Activated T-helper 1 cell treated with anti-CD3 and anti-CD28 coated beads, Interleukin-12 subunit alpha, Interleukin-12 subunit beta, Interleukin-2, Interleukin-4 antibody, amounts not matched to agents 30 ng/mL and 10 ng/mL and 1 ng/mL, durations not matched to agents 14 hours and 24 hours and 36 hours (primary cell): ENCODE results near the gene PCK1. TPM values are rescaled to one million over a fixed set of nuclear protein-coding genes. Genes with fewer than 3 reads are reported as not detected.
"Not testable (repeated sequence)": the region's sequence is repeated elsewhere in the genome, so short reads cannot be mapped to it uniquely, and the experiment has no call there.

Experiments used
- DNase-seq: peaks from one replicate; pipeline ENCODE4 v3.0.0; 2021; ENCODE audit warnings: low spot score
- H3K27ac Mint-ChIP-seq: one replicate; pipeline ENCODE4 v1.8.0; 2021; ENCODE audit warnings: mild to moderate bottlenecking, mixed read lengths
- H3K27me3 Mint-ChIP-seq: one replicate; pipeline ENCODE4 v1.8.0; 2022; ENCODE audit warnings: mild to moderate bottlenecking, moderate library complexity, mixed read lengths; ENCODE audit not compliant: insufficient read depth
- H3K36me3 Mint-ChIP-seq: one replicate; pipeline ENCODE4 v1.8.0; 2021; ENCODE audit warnings: low read depth, mixed read lengths
- H3K4me1 Mint-ChIP-seq: one replicate; pipeline ENCODE4 v1.8.0; 2021; ENCODE audit warnings: low read depth, mixed read lengths
- H3K4me3 Mint-ChIP-seq: one replicate; pipeline ENCODE4 v1.8.0; 2021; ENCODE audit warnings: mild to moderate bottlenecking, moderate library complexity, mixed read lengths
- H3K9me3 Mint-ChIP-seq: one replicate; pipeline ENCODE4 v1.8.0; 2021; ENCODE audit warnings: mixed read lengths
- intact Hi-C: fragments of 100-400 bp; cut with micrococcal nuclease; formaldehyde crosslinking; loops from one replicate; pipeline ENCODE4 v1.15.1; 2024
- total RNA-seq: library from RNA; stranded (reverse); gene quantifications from 2 replicates; pipeline ENCODE4 v1.2.3, GENCODE V29; 2022

PCK1 gene
- total RNA-seq: not detected in 2 replicates

- H3K4me1 Mint-ChIP-seq: no peaks in the 10 kb centered on the region
- no peaks in the 10 kb centered on the region for H3K9me3 Mint-ChIP-seq
- intact Hi-C loops: no loop called here
- no peak within 1 kb of the TSS for H3K27ac Mint-ChIP-seq
- no peak for DNase-seq
- H3K36me3 Mint-ChIP-seq: no peaks in the 10 kb centered on the region
- no peak within 1 kb of the TSS for H3K4me3 Mint-ChIP-seq
- H3K27me3 Mint-ChIP-seq: peaks cover 6% of the 10 kb centered on the region
Measured at GRCh38 chr20:57560554-57561355, at the start of gene PCK1. PCK1 (plus strand) TSS chr20:57561110; CDS start chr20:57561412, 302 bp downstream.

- H3K4me1 Mint-ChIP-seq, H3K27ac Mint-ChIP-seq, H3K9me3 Mint-ChIP-seq, H3K4me3 Mint-ChIP-seq, H3K36me3 Mint-ChIP-seq, DNase-seq, intact Hi-C loops: not testable (repeated sequence)
- peaks cover 27% of the 10 kb centered on the region for H3K27me3 Mint-ChIP-seq
Measured at GRCh38 chr20:57511709-57512108, 49.2 kb upstream of the PCK1 start.

- no peak for DNase-seq
- Mint-ChIP-seq H3K4me3 (no peak overlapping the region), H3K36me3 (no peaks in the 10 kb centered on the region), H3K27me3 (peaks cover 30% of the 10 kb centered on the region), H3K9me3 (no peaks in the 10 kb centered on the region), H3K4me1 (no peaks in the 10 kb centered on the region), H3K27ac (no peak overlapping the region)
- intact Hi-C loops: no loop called here
Measured at GRCh38 chr20:57512432-57512831, 48.5 kb upstream of the PCK1 start.

- Mint-ChIP-seq H3K9me3 (no peaks in the 10 kb centered on the region), H3K36me3 (no peaks in the 10 kb centered on the region), H3K4me3 (no peak overlapping the region), H3K27me3 (peaks cover 29% of the 10 kb centered on the region), H3K4me1 (no peaks in the 10 kb centered on the region), H3K27ac (no peak overlapping the region)
- DNase-seq: no peak
- intact Hi-C loops: no loop called here
Measured at GRCh38 chr20:57513199-57513598, 47.7 kb upstream of the PCK1 start.

- Mint-ChIP-seq H3K27me3 (peaks cover 22% of the 10 kb centered on the region), H3K9me3 (no peaks in the 10 kb centered on the region), H3K4me3 (no peak overlapping the region), H3K36me3 (no peaks in the 10 kb centered on the region), H3K4me1 (no peaks in the 10 kb centered on the region), H3K27ac (no peak overlapping the region)
- DNase-seq: peak; percentile 6
- intact Hi-C loops: loop anchor here (1.0 to 2.0 kb wide), 3 partner anchors 30 to 695 kb away; no protein-coding TSS in a partner anchor
Measured at GRCh38 chr20:57514273-57514751, 46.6 kb upstream of the PCK1 start.

GRCh38 chr20:57517904-57518303 lies 43.0 kb upstream of the PCK1 start:
- Mint-ChIP-seq H3K36me3 (no peaks in the 10 kb centered on the region), H3K27ac (no peak overlapping the region), H3K4me1 (peaks cover 6% of the 10 kb centered on the region), H3K27me3 (peaks cover 8% of the 10 kb centered on the region), H3K4me3 (no peak overlapping the region), H3K9me3 (no peaks in the 10 kb centered on the region)
- intact Hi-C loops: no loop called here
- DNase-seq: no peak

GRCh38 chr20:57522380-57523140 lies 38.4 kb upstream of the PCK1 start:
- no peak overlapping the region for H3K4me3 Mint-ChIP-seq
- H3K36me3 Mint-ChIP-seq: no peaks in the 10 kb centered on the region
- peaks cover 10% of the 10 kb centered on the region for H3K4me1 Mint-ChIP-seq
- H3K9me3 Mint-ChIP-seq: no peaks in the 10 kb centered on the region
- H3K27me3 Mint-ChIP-seq: peaks cover 2% of the 10 kb centered on the region
- no peak for DNase-seq
- intact Hi-C loops: no loop called here
- H3K27ac Mint-ChIP-seq: no peak overlapping the region

- no peak for DNase-seq
- H3K36me3 Mint-ChIP-seq: no peaks in the 10 kb centered on the region
- no peak overlapping the region for H3K27ac Mint-ChIP-seq
- intact Hi-C loops: no loop called here
- peaks cover 10% of the 10 kb centered on the region for H3K4me1 Mint-ChIP-seq
- H3K4me3 Mint-ChIP-seq: no peak overlapping the region
- no peaks in the 10 kb centered on the region for H3K9me3 Mint-ChIP-seq
- peaks cover 2% of the 10 kb centered on the region for H3K27me3 Mint-ChIP-seq
Measured at GRCh38 chr20:57523782-57524181, 37.1 kb upstream of the PCK1 start.

GRCh38 chr20:57524511-57525176 lies 36.3 kb upstream of the PCK1 start, which contains the start of gene CTCFL:
CTCFL (minus strand) TSS chr20:57525140; CDS start chr20:57524205, 935 bp downstream.
- Mint-ChIP-seq H3K36me3 (no peaks in the 10 kb centered on the region), H3K27me3 (peaks cover 2% of the 10 kb centered on the region), H3K27ac (no peak within 1 kb of the TSS), H3K4me3 (no peak within 1 kb of the TSS), H3K4me1 (peaks cover 10% of the 10 kb centered on the region), H3K9me3 (no peaks in the 10 kb centered on the region)
- DNase-seq: no peak
- intact Hi-C loops: no loop called here

- Mint-ChIP-seq H3K4me1 (peaks cover 10% of the 10 kb centered on the region), H3K9me3 (no peaks in the 10 kb centered on the region), H3K27me3 (peaks cover 4% of the 10 kb centered on the region), H3K4me3 (no peak overlapping the region), H3K36me3 (no peaks in the 10 kb centered on the region), H3K27ac (no peak overlapping the region)
- intact Hi-C loops: no loop called here
- DNase-seq: no peak
Measured at GRCh38 chr20:57525328-57526086, 35.4 kb upstream of the PCK1 start.

GRCh38 chr20:57526087-57526884 lies 34.6 kb upstream of the PCK1 start:
- Mint-ChIP-seq H3K4me1 (peaks cover 10% of the 10 kb centered on the region), H3K27me3 (peaks cover 5% of the 10 kb centered on the region), H3K27ac (no peak overlapping the region), H3K9me3 (no peaks in the 10 kb centered on the region), H3K36me3 (no peaks in the 10 kb centered on the region), H3K4me3 (no peak overlapping the region)
- intact Hi-C loops: no loop called here
- DNase-seq: no peak
